HepG2 (cell line): ENCODE data around the gene ARL11. TPM values are rescaled to one million over a fixed set of nuclear protein-coding genes. Genes with fewer than 3 reads are reported as not detected.

Experiments
- BORCS8-MEF2B ChIP-seq: sonication (generic); formaldehyde crosslinking; IDR thresholded peaks from 2 replicates; pipeline ENCODE4 v1.8.0; 2022; ENCODE audit warnings: mild to moderate bottlenecking, missing genetic modification reagents
- DNMT1 ChIP-seq: sonication (generic); formaldehyde crosslinking; IDR thresholded peaks from 2 replicates; pipeline ENCODE4 v1.5.1; 2020; ENCODE audit warnings: mild to moderate bottlenecking, missing genetic modification reagents
- HNRNPH1 ChIP-seq: fragments of 200-400 bp; formaldehyde crosslinking; optimal IDR thresholded peaks from 2 replicates; pipeline ENCODE3; 2017; ENCODE audit warnings: mild to moderate bottlenecking, low read depth, low read length
- MBD4 ChIP-seq: IDR thresholded peaks from 2 replicates; pipeline ENCODE4 v1.6.1; 2012; ENCODE audit warnings: low read length, inconsistent platforms, borderline replicate concordance
- RNF219 ChIP-seq: sonication (generic); formaldehyde crosslinking; IDR thresholded peaks from 2 replicates; pipeline ENCODE4 v1.5.0; 2020; ENCODE audit warnings: mild to moderate bottlenecking, missing genetic modification reagents
- SP1 ChIP-seq, 2 experiments: fragments of 450-650 bp in 1 of 2; sonication (generic) in 1 of 2; formaldehyde crosslinking in 1 of 2; IDR thresholded peaks; 2 replicates each; pipeline versions ENCODE4 v1.4.0 to v1.6.1; 2016 to 2020; ENCODE audit warnings: missing genetic modification reagents in 1 of 2
- SP2 ChIP-seq: sonication (generic); formaldehyde crosslinking; IDR thresholded peaks from 2 replicates; pipeline ENCODE4 v1.5.1; 2020; ENCODE audit warnings: mild to moderate bottlenecking, missing genetic modification reagents
- THAP11 ChIP-seq: IDR thresholded peaks from 2 replicates; pipeline ENCODE4 v1.6.1; 2016; ENCODE audit warnings: missing biosample characterization, missing genetic modification reagents
- ZFX ChIP-seq: sonication (generic); formaldehyde crosslinking; IDR thresholded peaks from 2 replicates; pipeline ENCODE4 v1.4.0; 2020; ENCODE audit warnings: mild to moderate bottlenecking, low read depth, missing genetic modification reagents, moderate library complexity
- ZKSCAN8 ChIP-seq: IDR thresholded peaks from 2 replicates; pipeline ENCODE4 v1.6.1; 2016; ENCODE audit warnings: borderline replicate concordance, missing genetic modification reagents, missing compliant biosample characterization
- ZNF224 ChIP-seq: sonication (generic); formaldehyde crosslinking; IDR thresholded peaks from 2 replicates; pipeline ENCODE4 v1.5.0; 2020; ENCODE audit warnings: mild to moderate bottlenecking, missing genetic modification reagents
- ZNF530 ChIP-seq: sonication (generic); formaldehyde crosslinking; IDR thresholded peaks from 2 replicates; pipeline ENCODE4 v1.5.0; 2020; ENCODE audit warnings: low read depth, mild to moderate bottlenecking, missing genetic modification reagents
- ZNF615 ChIP-seq: sonication (generic); formaldehyde crosslinking; IDR thresholded peaks from 2 replicates; pipeline ENCODE4 v1.5.0; 2020; ENCODE audit warnings: mild to moderate bottlenecking, missing genetic modification reagents, borderline replicate concordance
- polyA plus RNA-seq, 8 experiments: library from polyadenylated mRNA; depleted of rRNA in 3 of 8; stranded (reverse) in 7 of 8; unstranded in 1 of 8; fragments of >200 nt; fragmentation: Illumina TruSeq in 4 of 8; extraction: Trizol in 4 of 8; gene quantifications; 2 replicates each; pipeline versions ENCODE4 v1.2.1 to v1.2.3, GENCODE V29; 2011 to 2016; ENCODE audit warnings: low read depth in 4 of 8, missing spikeins in 1 of 8, mixed read lengths in 1 of 8; ENCODE audit not compliant: insufficient read depth in 1 of 8
- total RNA-seq, 5 experiments: library from RNA; depleted of rRNA; stranded (reverse); fragments of >200 nt; fragmentation: Illumina TruSeq; extraction: Trizol; gene quantifications; 2 replicates each; pipeline ENCODE4 v1.2.3, GENCODE V29; 2016; ENCODE audit warnings: low read depth in 1 of 5
- TF ChIP-seq, protein P1 (sequence below): sonication (generic); formaldehyde crosslinking; IDR thresholded peaks from 2 replicates; pipeline ENCODE4 v1.4.0; 2020; ENCODE audit warnings: missing genetic modification reagents
- TF ChIP-seq, protein P2 (sequence below): sonication (generic); formaldehyde crosslinking; IDR thresholded peaks from 2 replicates; pipeline ENCODE4 v1.4.0; 2020; ENCODE audit warnings: missing genetic modification reagents
- TF ChIP-seq, protein P3 (sequence below): sonication (generic); formaldehyde crosslinking; IDR thresholded peaks from 2 replicates; pipeline ENCODE4 v1.4.0; 2020; ENCODE audit warnings: missing genetic modification reagents, borderline replicate concordance
- TF ChIP-seq, protein P4 (sequence below): IDR thresholded peaks from 2 replicates; pipeline ENCODE4 v1.6.1; 2016; ENCODE audit warnings: control low read depth

The ARL11 gene
- total and polyA plus RNA-seq, 2 of the 13 experiments (the other 11 are each of a cell fraction or from before 2014, with no cell fraction given) = 0.04 to 0.22 TPM

DNA sequence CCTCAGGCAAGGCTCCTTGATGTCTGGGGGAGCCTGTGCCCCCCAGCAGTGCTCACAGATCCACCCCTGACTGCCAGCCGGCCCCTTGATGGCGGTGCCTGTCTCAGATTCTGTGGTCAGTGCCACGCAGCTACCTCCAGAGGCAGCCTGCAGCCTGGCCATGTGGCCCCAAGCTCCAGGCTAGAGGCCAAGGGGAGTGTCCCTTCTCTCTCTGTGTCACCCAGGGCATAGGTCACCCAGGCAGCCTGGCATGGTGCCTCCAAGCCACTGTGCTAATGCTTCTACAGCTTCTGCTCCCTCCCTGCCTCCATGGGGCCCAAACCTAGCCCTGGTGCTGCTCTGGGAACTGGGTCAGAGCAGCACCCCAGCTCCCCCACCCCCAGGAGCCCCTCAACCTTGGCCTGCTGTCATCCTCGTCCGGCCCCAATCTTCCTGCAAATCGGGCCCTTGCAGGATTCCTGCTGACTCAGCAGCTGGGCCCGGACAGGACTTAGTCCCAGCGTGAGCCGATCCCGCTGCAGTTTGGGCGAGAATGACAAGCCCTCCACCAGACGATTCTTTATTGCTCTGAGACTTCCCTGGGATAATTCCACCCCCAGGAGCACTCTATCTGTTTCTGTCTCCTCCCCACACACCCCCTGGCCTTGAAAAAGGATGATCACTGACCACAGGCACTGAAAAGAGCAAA lies 2.8 kb upstream of the ARL11 start (continued):
- TF ChIP-seq, protein P1, sequence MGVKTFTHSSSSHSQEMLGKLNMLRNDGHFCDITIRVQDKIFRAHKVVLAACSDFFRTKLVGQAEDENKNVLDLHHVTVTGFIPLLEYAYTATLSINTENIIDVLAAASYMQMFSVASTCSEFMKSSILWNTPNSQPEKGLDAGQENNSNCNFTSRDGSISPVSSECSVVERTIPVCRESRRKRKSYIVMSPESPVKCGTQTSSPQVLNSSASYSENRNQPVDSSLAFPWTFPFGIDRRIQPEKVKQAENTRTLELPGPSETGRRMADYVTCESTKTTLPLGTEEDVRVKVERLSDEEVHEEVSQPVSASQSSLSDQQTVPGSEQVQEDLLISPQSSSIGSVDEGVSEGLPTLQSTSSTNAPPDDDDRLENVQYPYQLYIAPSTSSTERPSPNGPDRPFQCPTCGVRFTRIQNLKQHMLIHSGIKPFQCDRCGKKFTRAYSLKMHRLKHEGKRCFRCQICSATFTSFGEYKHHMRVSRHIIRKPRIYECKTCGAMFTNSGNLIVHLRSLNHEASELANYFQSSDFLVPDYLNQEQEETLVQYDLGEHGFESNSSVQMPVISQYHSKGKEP (CRISPR knock-in tag) = no peak
- no peak for TF ChIP-seq ZNF615 (CRISPR knock-in tag)
- TF ChIP-seq, protein P2, sequence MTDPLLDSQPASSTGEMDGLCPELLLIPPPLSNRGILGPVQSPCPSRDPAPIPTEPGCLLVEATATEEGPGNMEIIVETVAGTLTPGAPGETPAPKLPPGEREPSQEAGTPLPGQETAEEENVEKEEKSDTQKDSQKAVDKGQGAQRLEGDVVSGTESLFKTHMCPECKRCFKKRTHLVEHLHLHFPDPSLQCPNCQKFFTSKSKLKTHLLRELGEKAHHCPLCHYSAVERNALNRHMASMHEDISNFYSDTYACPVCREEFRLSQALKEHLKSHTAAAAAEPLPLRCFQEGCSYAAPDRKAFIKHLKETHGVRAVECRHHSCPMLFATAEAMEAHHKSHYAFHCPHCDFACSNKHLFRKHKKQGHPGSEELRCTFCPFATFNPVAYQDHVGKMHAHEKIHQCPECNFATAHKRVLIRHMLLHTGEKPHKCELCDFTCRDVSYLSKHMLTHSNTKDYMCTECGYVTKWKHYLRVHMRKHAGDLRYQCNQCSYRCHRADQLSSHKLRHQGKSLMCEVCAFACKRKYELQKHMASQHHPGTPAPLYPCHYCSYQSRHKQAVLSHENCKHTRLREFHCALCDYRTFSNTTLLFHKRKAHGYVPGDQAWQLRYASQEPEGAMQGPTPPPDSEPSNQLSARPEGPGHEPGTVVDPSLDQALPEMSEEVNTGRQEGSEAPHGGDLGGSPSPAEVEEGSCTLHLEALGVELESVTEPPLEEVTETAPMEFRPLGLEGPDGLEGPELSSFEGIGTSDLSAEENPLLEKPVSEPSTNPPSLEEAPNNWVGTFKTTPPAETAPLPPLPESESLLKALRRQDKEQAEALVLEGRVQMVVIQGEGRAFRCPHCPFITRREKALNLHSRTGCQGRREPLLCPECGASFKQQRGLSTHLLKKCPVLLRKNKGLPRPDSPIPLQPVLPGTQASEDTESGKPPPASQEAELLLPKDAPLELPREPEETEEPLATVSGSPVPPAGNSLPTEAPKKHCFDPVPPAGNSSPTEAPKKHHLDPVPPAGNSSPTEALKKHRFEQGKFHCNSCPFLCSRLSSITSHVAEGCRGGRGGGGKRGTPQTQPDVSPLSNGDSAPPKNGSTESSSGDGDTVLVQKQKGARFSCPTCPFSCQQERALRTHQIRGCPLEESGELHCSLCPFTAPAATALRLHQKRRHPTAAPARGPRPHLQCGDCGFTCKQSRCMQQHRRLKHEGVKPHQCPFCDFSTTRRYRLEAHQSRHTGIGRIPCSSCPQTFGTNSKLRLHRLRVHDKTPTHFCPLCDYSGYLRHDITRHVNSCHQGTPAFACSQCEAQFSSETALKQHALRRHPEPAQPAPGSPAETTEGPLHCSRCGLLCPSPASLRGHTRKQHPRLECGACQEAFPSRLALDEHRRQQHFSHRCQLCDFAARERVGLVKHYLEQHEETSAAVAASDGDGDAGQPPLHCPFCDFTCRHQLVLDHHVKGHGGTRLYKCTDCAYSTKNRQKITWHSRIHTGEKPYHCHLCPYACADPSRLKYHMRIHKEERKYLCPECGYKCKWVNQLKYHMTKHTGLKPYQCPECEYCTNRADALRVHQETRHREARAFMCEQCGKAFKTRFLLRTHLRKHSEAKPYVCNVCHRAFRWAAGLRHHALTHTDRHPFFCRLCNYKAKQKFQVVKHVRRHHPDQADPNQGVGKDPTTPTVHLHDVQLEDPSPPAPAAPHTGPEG (CRISPR knock-in tag) = no peak
- no peak for TF ChIP-seq ZNF530
- TF ChIP-seq HNRNPH1 = no peak
- no peak for TF ChIP-seq SP2 (CRISPR knock-in tag)
- no peak for TF ChIP-seq SP1 (IDR thresholded peaks at IDR 0.05)
- no peak for TF ChIP-seq SP1 (CRISPR knock-in tag; IDR thresholded peaks at IDR 0.05)
- TF ChIP-seq RNF219 = no peak
- peak; percentile 77 for TF ChIP-seq ZFX
- TF ChIP-seq, protein P3, sequence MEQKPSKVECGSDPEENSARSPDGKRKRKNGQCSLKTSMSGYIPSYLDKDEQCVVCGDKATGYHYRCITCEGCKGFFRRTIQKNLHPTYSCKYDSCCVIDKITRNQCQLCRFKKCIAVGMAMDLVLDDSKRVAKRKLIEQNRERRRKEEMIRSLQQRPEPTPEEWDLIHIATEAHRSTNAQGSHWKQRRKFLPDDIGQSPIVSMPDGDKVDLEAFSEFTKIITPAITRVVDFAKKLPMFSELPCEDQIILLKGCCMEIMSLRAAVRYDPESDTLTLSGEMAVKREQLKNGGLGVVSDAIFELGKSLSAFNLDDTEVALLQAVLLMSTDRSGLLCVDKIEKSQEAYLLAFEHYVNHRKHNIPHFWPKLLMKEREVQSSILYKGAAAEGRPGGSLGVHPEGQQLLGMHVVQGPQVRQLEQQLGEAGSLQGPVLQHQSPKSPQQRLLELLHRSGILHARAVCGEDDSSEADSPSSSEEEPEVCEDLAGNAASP (CRISPR knock-in tag) = no peak; the same call in 1 of the 2 replicates
- TF ChIP-seq ZNF224 (CRISPR knock-in tag) = no peak
- TF ChIP-seq BORCS8-MEF2B (CRISPR knock-in tag) = peak; percentile 50; the same call in 1 of the 2 replicates
- TF ChIP-seq DNMT1 = no peak
- no peak for TF ChIP-seq THAP11 (CRISPR knock-in tag)
- no peak for TF ChIP-seq ZKSCAN8 (CRISPR knock-in tag)
- no peak for TF ChIP-seq MBD4
- TF ChIP-seq, protein P4, sequence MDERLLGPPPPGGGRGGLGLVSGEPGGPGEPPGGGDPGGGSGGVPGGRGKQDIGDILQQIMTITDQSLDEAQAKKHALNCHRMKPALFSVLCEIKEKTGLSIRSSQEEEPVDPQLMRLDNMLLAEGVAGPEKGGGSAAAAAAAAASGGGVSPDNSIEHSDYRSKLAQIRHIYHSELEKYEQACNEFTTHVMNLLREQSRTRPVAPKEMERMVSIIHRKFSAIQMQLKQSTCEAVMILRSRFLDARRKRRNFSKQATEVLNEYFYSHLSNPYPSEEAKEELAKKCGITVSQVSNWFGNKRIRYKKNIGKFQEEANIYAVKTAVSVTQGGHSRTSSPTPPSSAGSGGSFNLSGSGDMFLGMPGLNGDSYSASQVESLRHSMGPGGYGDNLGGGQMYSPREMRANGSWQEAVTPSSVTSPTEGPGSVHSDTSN (CRISPR knock-in tag) = no peak
